Activated CD4-positive, alpha-beta memory T cell treated with anti-CD3 and anti-CD28 coated beads, Interleukin-2, amount 10 ng/mL, durations not matched to agents 7 days and 5 days (primary cell): ENCODE results near the gene FXYD2. TPM values are rescaled to one million over a fixed set of nuclear protein-coding genes. Genes with fewer than 3 reads are reported as not detected.

Source experiments
- CTCF ChIA-PET: fragments of 350-600 bp; sonication (Branson Sonifier 250); formaldehyde crosslinking; loops from one replicate; lab custom pipeline; 2021; ENCODE audit warnings: antibody characterized with exemption, inconsistent platforms; lab: Charles Lee
- POLR2A ChIA-PET: fragments of 350-600 bp; sonication (Branson Sonifier 250); formaldehyde crosslinking; loops from one replicate; lab custom pipeline; 2021; ENCODE audit warnings: antibody characterized with exemption; lab: Charles Lee
- DNase-seq: peaks from one replicate; pipeline ENCODE4 v3.0.0-alpha.2; 2020
- H3K27ac Mint-ChIP-seq: one replicate; pipeline ENCODE4 v1.8.0; 2021; ENCODE audit warnings: mild to moderate bottlenecking, mixed read lengths
- H3K27me3 Mint-ChIP-seq: one replicate; pipeline ENCODE4 v1.8.0; 2021; ENCODE audit warnings: mixed read lengths
- H3K36me3 Mint-ChIP-seq: one replicate; pipeline ENCODE4 v1.8.0; 2021; ENCODE audit warnings: low read depth, mixed read lengths
- H3K4me1 Mint-ChIP-seq: one replicate; pipeline ENCODE4 v1.8.0; 2021; ENCODE audit warnings: mixed read lengths
- H3K4me3 Mint-ChIP-seq: one replicate; pipeline ENCODE4 v1.8.0; 2021; ENCODE audit warnings: mild to moderate bottlenecking, mixed read lengths
- H3K9me3 Mint-ChIP-seq: one replicate; pipeline ENCODE4 v1.8.0; 2021; ENCODE audit warnings: mixed read lengths
- total RNA-seq, 2 experiments: library from RNA; stranded (reverse); gene quantifications; one replicate each; pipeline ENCODE4 v1.2.3, GENCODE V29; 2021

FXYD2 gene
- under 1 TPM; 0.33 to 0.48 TPM for total RNA-seq

GRCh38 chr11:117824571-117825537 lies at the start of gene FXYD2:
FXYD2 (minus strand) TSS chr11:117824744; CDS start chr11:117824678, 66 bp downstream.
- no peaks in the 10 kb centered on the region for H3K27me3 Mint-ChIP-seq
- peaks cover 54% of the 10 kb centered on the region for H3K4me1 Mint-ChIP-seq
- no peaks in the 10 kb centered on the region for H3K9me3 Mint-ChIP-seq
- H3K4me3 Mint-ChIP-seq, result no peak within 1 kb of the TSS
- H3K27ac Mint-ChIP-seq, result peak within 1 kb of the TSS; percentile 26
- ChIA-PET CTCF (interaction anchor here (1.0 to 10.3 kb wide), 8 partner anchors 9 to 347 kb away, joined by 3 to 189 read pairs (median 13); no protein-coding TSS in a partner anchor), POLR2A (interaction anchor here (0.6 to 2.7 kb wide), 4 partner anchors 10 to 228 kb away, joined by 3 to 9 read pairs (median 4); no protein-coding TSS in a partner anchor)
- H3K36me3 Mint-ChIP-seq, result no peaks in the 10 kb centered on the region
- DNase-seq, result peak; percentile 10

GRCh38 chr11:117873828-117874125 lies 49.2 kb upstream of the FXYD2 start:
- no peak overlapping the region for H3K4me3 Mint-ChIP-seq
- POLR2A ChIA-PET, result no interaction called here
- H3K27me3 Mint-ChIP-seq, result peaks cover 56% of the 10 kb centered on the region
- H3K9me3 Mint-ChIP-seq, result no peaks in the 10 kb centered on the region
- no peaks in the 10 kb centered on the region for H3K36me3 Mint-ChIP-seq
- DNase-seq, result no peak
- no peak overlapping the region for H3K27ac Mint-ChIP-seq
- CTCF ChIA-PET, result no interaction called here
- peaks cover 37% of the 10 kb centered on the region for H3K4me1 Mint-ChIP-seq

GRCh38 chr11:117872975-117873827 lies 48.7 kb upstream of the FXYD2 start:
- Mint-ChIP-seq H3K4me3 (no peak overlapping the region), H3K9me3 (no peaks in the 10 kb centered on the region), H3K27me3 (peaks cover 54% of the 10 kb centered on the region), H3K4me1 (peaks cover 37% of the 10 kb centered on the region), H3K27ac (no peak overlapping the region), H3K36me3 (no peaks in the 10 kb centered on the region)
- no peak for DNase-seq
- POLR2A ChIA-PET, result no interaction called here
- CTCF ChIA-PET, result interaction anchor here (1.2 kb wide), 1 partner anchor 44 kb away, joined by 3 read pairs; no protein-coding TSS in a partner anchor

- no peak overlapping the region for H3K27ac Mint-ChIP-seq
- H3K4me1 Mint-ChIP-seq, result peaks cover 37% of the 10 kb centered on the region
- H3K4me3 Mint-ChIP-seq, result no peak overlapping the region
- ChIA-PET POLR2A (no interaction called here), CTCF (interaction anchor here (1.2 kb wide), 1 partner anchor 44 kb away, joined by 3 read pairs; no protein-coding TSS in a partner anchor)
- no peaks in the 10 kb centered on the region for H3K36me3 Mint-ChIP-seq
- H3K9me3 Mint-ChIP-seq, result no peaks in the 10 kb centered on the region
- DNase-seq, result no peak
- H3K27me3 Mint-ChIP-seq, result peaks cover 49% of the 10 kb centered on the region
Observed at GRCh38 chr11:117872420-117872961, 47.9 kb upstream of the FXYD2 start.

GRCh38 chr11:117871784-117872183 lies 47.2 kb upstream of the FXYD2 start:
- ChIA-PET POLR2A (no interaction called here), CTCF (interaction anchor here (0.9 kb wide), 1 partner anchor 76 kb away, joined by 4 read pairs; no protein-coding TSS in a partner anchor)
- H3K27me3 Mint-ChIP-seq, result peaks cover 44% of the 10 kb centered on the region
- H3K27ac Mint-ChIP-seq, result no peak overlapping the region
- H3K9me3 Mint-ChIP-seq, result no peaks in the 10 kb centered on the region
- H3K4me3 Mint-ChIP-seq, result no peak overlapping the region
- H3K4me1 Mint-ChIP-seq, result peaks cover 36% of the 10 kb centered on the region
- no peaks in the 10 kb centered on the region for H3K36me3 Mint-ChIP-seq
- DNase-seq, result no peak

- H3K27me3 Mint-ChIP-seq, result peaks cover 43% of the 10 kb centered on the region
- H3K27ac Mint-ChIP-seq, result no peak overlapping the region
- H3K4me1 Mint-ChIP-seq, result peaks cover 33% of the 10 kb centered on the region
- CTCF ChIA-PET, result interaction anchor here (0.9 kb wide), 1 partner anchor 77 kb away, joined by 4 read pairs; no protein-coding TSS in a partner anchor
- no peak for DNase-seq
- no peak overlapping the region for H3K4me3 Mint-ChIP-seq
- H3K9me3 Mint-ChIP-seq, result no peaks in the 10 kb centered on the region
- H3K36me3 Mint-ChIP-seq, result no peaks in the 10 kb centered on the region
- POLR2A ChIA-PET, result no interaction called here
Observed at GRCh38 chr11:117871160-117871559, 46.6 kb upstream of the FXYD2 start.

GRCh38 chr11:117870103-117870952 lies 45.8 kb upstream of the FXYD2 start:
- H3K36me3 Mint-ChIP-seq, result no peaks in the 10 kb centered on the region
- peaks cover 34% of the 10 kb centered on the region for H3K27me3 Mint-ChIP-seq
- POLR2A ChIA-PET, result no interaction called here
- H3K27ac Mint-ChIP-seq, result no peak overlapping the region
- peaks cover 24% of the 10 kb centered on the region for H3K4me1 Mint-ChIP-seq
- CTCF ChIA-PET, result no interaction called here
- H3K9me3 Mint-ChIP-seq, result no peaks in the 10 kb centered on the region
- no peak for DNase-seq
- H3K4me3 Mint-ChIP-seq, result no peak overlapping the region

- peaks cover 18% of the 10 kb centered on the region for H3K4me1 Mint-ChIP-seq
- ChIA-PET POLR2A (no interaction called here), CTCF (no interaction called here)
- H3K27me3 Mint-ChIP-seq, result peaks cover 31% of the 10 kb centered on the region
- no peaks in the 10 kb centered on the region for H3K9me3 Mint-ChIP-seq
- no peak for DNase-seq
- H3K4me3 Mint-ChIP-seq, result no peak overlapping the region
- H3K36me3 Mint-ChIP-seq, result no peaks in the 10 kb centered on the region
- H3K27ac Mint-ChIP-seq, result no peak overlapping the region
Observed at GRCh38 chr11:117869604-117870003, 45.1 kb upstream of the FXYD2 start.

- H3K4me1 Mint-ChIP-seq, result peaks cover 13% of the 10 kb centered on the region
- H3K27ac Mint-ChIP-seq, result no peak overlapping the region
- POLR2A ChIA-PET, result no interaction called here
- peaks cover 27% of the 10 kb centered on the region for H3K27me3 Mint-ChIP-seq
- H3K36me3 Mint-ChIP-seq, result no peaks in the 10 kb centered on the region
- H3K4me3 Mint-ChIP-seq, result no peak overlapping the region
- DNase-seq, result no peak
- CTCF ChIA-PET, result no interaction called here
- no peaks in the 10 kb centered on the region for H3K9me3 Mint-ChIP-seq
Observed at GRCh38 chr11:117868815-117869561, 44.4 kb upstream of the FXYD2 start.

GRCh38 chr11:117868088-117868487 lies 43.5 kb upstream of the FXYD2 start:
- CTCF ChIA-PET, result interaction anchor here (1.0 kb wide), 1 partner anchor 25 kb away, joined by 3 read pairs; no protein-coding TSS in a partner anchor
- H3K9me3 Mint-ChIP-seq, result no peaks in the 10 kb centered on the region
- H3K27me3 Mint-ChIP-seq, result peaks cover 27% of the 10 kb centered on the region
- peaks cover 5% of the 10 kb centered on the region for H3K4me1 Mint-ChIP-seq
- POLR2A ChIA-PET, result no interaction called here
- no peaks in the 10 kb centered on the region for H3K36me3 Mint-ChIP-seq
- DNase-seq, result no peak
- H3K4me3 Mint-ChIP-seq, result no peak overlapping the region
- H3K27ac Mint-ChIP-seq, result no peak overlapping the region

- H3K9me3 Mint-ChIP-seq, result no peaks in the 10 kb centered on the region
- H3K4me1 Mint-ChIP-seq, result peaks cover 6% of the 10 kb centered on the region
- peaks cover 19% of the 10 kb centered on the region for H3K27me3 Mint-ChIP-seq
- H3K36me3 Mint-ChIP-seq, result no peaks in the 10 kb centered on the region
- H3K4me3 Mint-ChIP-seq, result no peak overlapping the region
- ChIA-PET CTCF (no interaction called here), POLR2A (no interaction called here)
- H3K27ac Mint-ChIP-seq, result no peak overlapping the region
- no peak for DNase-seq
Observed at GRCh38 chr11:117866526-117866925, 42.0 kb upstream of the FXYD2 start.
